Measurements from ENCODE around the gene GPR176.

- no peak for TF ChIP-seq POLR2A (IDR thresholded peaks at IDR 0.05; ENCODE audit: low read depth, low read length)
- TF ChIP-seq TAF1 (IDR thresholded peaks at IDR 0.05; ENCODE audit: low read depth, low read length) = no peak
- TF ChIP-seq POLR2AphosphoS5 (IDR thresholded peaks at IDR 0.05; ENCODE audit: low read depth, low read length) = no peak
- no peak for TF ChIP-seq POU2F2 (IDR thresholded peaks at IDR 0.05; ENCODE audit: low read depth, low read length)
- TF ChIP-seq SPI1 (IDR thresholded peaks at IDR 0.05; ENCODE audit: low read depth, low read length) = no peak
These were observed 6.5 kb upstream of the GPR176 start for GRCh38 chr15:39926526-39926925.
